Breast epithelium (tissue), 4 donors: ENCODE data around the gene NFIC. TPM values are rescaled to one million over a fixed set of nuclear protein-coding genes. Genes with fewer than 3 reads are reported as not detected.

Experiments used
- DNase-seq, 2 donors: peaks; one replicate each; pipeline ENCODE4 v3.0.0-alpha.2; 2019; ENCODE audit warnings: low spot score in 2 of 2
- H3K27ac ChIP-seq, 2 donors: fragments of 200-600 bp; sonication (generic) in 1 of 2; one replicate each; pipeline ENCODE4 v1.5.1; 2016 to 2019; ENCODE audit warnings: mild to moderate bottlenecking in 1 of 2
- H3K27me3 ChIP-seq, 2 donors: fragments of 200-600 bp; sonication (generic) in 1 of 2; one replicate each; pipeline versions ENCODE4 v1.5.1 to v1.6.0; 2017 to 2019; ENCODE audit warnings: control low read depth in 1 of 2, mild to moderate bottlenecking in 1 of 2
- H3K36me3 ChIP-seq: fragments of 200-600 bp; one replicate; pipeline ENCODE4 v1.5.1; 2019
- H3K4me1 ChIP-seq, 2 donors: fragments of 200-600 bp; sonication (generic); one replicate each; pipeline ENCODE4 v1.5.1; 2016 to 2019; ENCODE audit warnings: control low read depth in 1 of 2
- H3K4me3 ChIP-seq, 3 donors: fragments of 200-600 bp; sonication (generic); 1 replicate in 2 of 3; 2 replicates in 1 of 3; pipeline ENCODE4 v1.5.1; 2016 to 2019; ENCODE audit warnings: mild to moderate bottlenecking in 3 of 3, moderate library complexity in 2 of 3
- H3K9me3 ChIP-seq, 2 donors: fragments of 200-600 bp; sonication (generic) in 1 of 2; one replicate each; pipeline ENCODE4 v1.5.1; 2016 to 2019; ENCODE audit warnings: control low read depth in 1 of 2
- CTCF ChIP-seq, 3 donors: fragments of 450-650 bp; IDR thresholded peaks; one replicate each; pipeline ENCODE4 v1.5.1; 2016 to 2017; ENCODE audit warnings: antibody characterized with exemption in 3 of 3, mild to moderate bottlenecking in 3 of 3, moderate library complexity in 3 of 3
- POLR2A ChIP-seq: fragments of 450-650 bp; IDR thresholded peaks from one replicate; pipeline ENCODE4 v1.6.1; 2016; ENCODE audit warnings: antibody characterized with exemption, mild to moderate bottlenecking, moderate library complexity
- POLR2AphosphoS5 ChIP-seq, 3 donors: sonication (generic); formaldehyde crosslinking; IDR thresholded peaks; one replicate each; pipeline ENCODE4 v1.6.1; 2017; ENCODE audit warnings: antibody characterized with exemption in 3 of 3
- intact Hi-C: fragments of 100-400 bp; cut with DNase I; formaldehyde crosslinking; loops from one replicate; pipeline ENCODE4 v1.15.1; 2023; ENCODE audit warnings: low total_unique reads
- total RNA-seq, 3 donors: library from RNA; depleted of rRNA; stranded (reverse); fragments of >200 nt; gene quantifications; one replicate each; pipeline ENCODE4 v1.1.0, GENCODE V29; 2016

NFIC gene
- total RNA-seq, 3 donors from 2014 or later, result 48.9 to 97.8 (median 73.1) TPM

- H3K27me3 ChIP-seq, result no peaks in the 10 kb centered on the region
- H3K36me3 ChIP-seq, result no peaks in the 10 kb centered on the region
- intact Hi-C loops, result no loop called here
- DNase-seq, result peak; percentile 94 to 95
- no peaks in the 10 kb centered on the region for H3K9me3 ChIP-seq
- peak within 1 kb of the TSS; percentile 77 to 98 (median 88) for H3K4me3 ChIP-seq
- TF ChIP-seq POLR2AphosphoS5 (IDR thresholded peaks at IDR 0.05), result peak; percentile 92 to 97 (median 94)
- TF ChIP-seq CTCF (IDR thresholded peaks at IDR 0.05), result no peak
- peaks cover 5 to 6% of the 10 kb centered on the region in 2 donors for H3K4me1 ChIP-seq
- peak within 1 kb of the TSS; percentile 92 to 97 for H3K27ac ChIP-seq
Measured at GRCh38 chr19:3500429-3501101, 134.2 kb downstream of the NFIC start, which contains the start of gene DOHH. Gene DOHH, minus strand, starts transcription at chr19:3500674. Its CDS starts 3,860 bp downstream, at chr19:3496814.

- H3K4me1 ChIP-seq, result peaks cover 6 to 8% of the 10 kb centered on the region in 2 donors
- H3K27me3 ChIP-seq, result no peaks in the 10 kb centered on the region
- intact Hi-C loops, result no loop called here
- no peak overlapping the region for H3K27ac ChIP-seq
- no peaks in the 10 kb centered on the region for H3K9me3 ChIP-seq
- no peak for TF ChIP-seq CTCF (IDR thresholded peaks at IDR 0.05)
- TF ChIP-seq POLR2A, result no peak
- TF ChIP-seq POLR2AphosphoS5 (IDR thresholded peaks at IDR 0.05), result no peak
- no peak overlapping the region for H3K4me3 ChIP-seq
- DNase-seq, result no peak
- no peaks in the 10 kb centered on the region for H3K36me3 ChIP-seq
Measured at GRCh38 chr19:3501780-3502179, 135.4 kb downstream of the NFIC start.

GRCh38 chr19:3503036-3503572, 136.7 kb downstream of the NFIC start:
- H3K4me3 ChIP-seq, result no peak overlapping the region
- H3K36me3 ChIP-seq, result no peaks in the 10 kb centered on the region
- TF ChIP-seq CTCF (IDR thresholded peaks at IDR 0.05), result no peak
- no peak for TF ChIP-seq POLR2A
- no peak for TF ChIP-seq POLR2AphosphoS5 (IDR thresholded peaks at IDR 0.05)
- H3K9me3 ChIP-seq, result no peaks in the 10 kb centered on the region
- H3K4me1 ChIP-seq, result peaks cover 6 to 14% of the 10 kb centered on the region in 2 donors
- intact Hi-C loops, result no loop called here
- no peaks in the 10 kb centered on the region for H3K27me3 ChIP-seq
- no peak for DNase-seq
- H3K27ac ChIP-seq, result no peak overlapping the region

- intact Hi-C loops, result no loop called here
- no peak overlapping the region for H3K27ac ChIP-seq
- TF ChIP-seq CTCF (IDR thresholded peaks at IDR 0.05), result no peak
- no peak for TF ChIP-seq POLR2AphosphoS5 (IDR thresholded peaks at IDR 0.05)
- no peak for TF ChIP-seq POLR2A
- no peak for DNase-seq
- no peaks in the 10 kb centered on the region for H3K36me3 ChIP-seq
- no peaks in the 10 kb centered on the region for H3K27me3 ChIP-seq
- H3K4me3 ChIP-seq, result no peak overlapping the region
- peaks cover under 1 to 11% of the 10 kb centered on the region in 2 donors for H3K4me1 ChIP-seq
- H3K9me3 ChIP-seq, result no peaks in the 10 kb centered on the region
Measured at GRCh38 chr19:3504735-3505134, 138.4 kb downstream of the NFIC start.

- Histone ChIP-seq H3K4me1 (peaks cover 0 to 9% of the 10 kb centered on the region in 2 donors), H3K9me3 (no peaks in the 10 kb centered on the region), H3K27me3 (no peaks in the 10 kb centered on the region), H3K36me3 (no peaks in the 10 kb centered on the region), H3K27ac (peak within 1 kb of the TSS; percentile 95 to 98), H3K4me3 (peak within 1 kb of the TSS; percentile 86 to 100 (median 91))
- DNase-seq, result peak; percentile 99
- TF ChIP-seq CTCF (IDR thresholded peaks at IDR 0.05), result no peak
- TF ChIP-seq POLR2AphosphoS5 (IDR thresholded peaks at IDR 0.05), result peak; percentile 56 to 95 (median 84)
- peak; percentile 74 for TF ChIP-seq POLR2A
- intact Hi-C loops, result no loop called here
Measured at GRCh38 chr19:3505598-3506383, 139.4 kb downstream of the NFIC start, which contains the start of gene FZR1. Gene FZR1, plus strand, starts transcription at chr19:3506311. Its CDS starts 16,679 bp downstream, at chr19:3522990.
